HEK293 (cell line): ENCODE results near the gene GMEB2.

ENCODE experiments used
- REST ChIP-seq: fragments of 450-650 bp; formaldehyde crosslinking; IDR thresholded peaks from 2 replicates; pipeline ENCODE4 v1.5.1; 2016; ENCODE audit warnings: missing biosample characterization, missing genetic modification characterization
- ZBTB49 ChIP-seq: fragments of 450-650 bp; formaldehyde crosslinking; IDR thresholded peaks from 2 replicates; pipeline ENCODE4 v1.5.1; 2016; ENCODE audit warnings: missing biosample characterization, missing genetic modification characterization, low read depth

GRCh38 chr20:63648895-63649589 is 22.1 kb upstream of the GMEB2 start:
- TF ChIP-seq REST (tag by site-specific recombination) (no peak), ZBTB49 (tag by site-specific recombination) (no peak)
